Subcutaneous abdominal adipose tissue (tissue), 5 donors: ENCODE results near the gene OR7C1.
"Not testable (repeated sequence)": the region's sequence is repeated elsewhere in the genome, so short reads cannot be mapped to it uniquely, and the experiment has no call there.

Source experiments
- H3K27ac ChIP-seq: one replicate; pipeline ENCODE4 v1.7.0; 2013; ENCODE audit warnings: low read depth, mild to moderate bottlenecking, inconsistent platforms, low read length, moderate library complexity
- H3K27me3 ChIP-seq, 5 donors: one replicate each; pipeline ENCODE4 v1.7.0; 2013; ENCODE audit warnings: low read length in 5 of 5, inconsistent platforms in 1 of 5; ENCODE audit not compliant: control insufficient read depth in 5 of 5, insufficient read depth in 4 of 5
- H3K36me3 ChIP-seq, 5 donors: one replicate each; pipeline ENCODE4 v1.7.0; 2013; ENCODE audit warnings: low read length in 5 of 5; ENCODE audit not compliant: control insufficient read depth in 5 of 5, insufficient read depth in 5 of 5
- H3K4me1 ChIP-seq, 5 donors: one replicate each; pipeline ENCODE4 v1.7.0; 2013; ENCODE audit warnings: low read length in 5 of 5, mild to moderate bottlenecking in 3 of 5, moderate library complexity in 1 of 5; ENCODE audit not compliant: control insufficient read depth in 5 of 5, insufficient read depth in 5 of 5
- H3K4me3 ChIP-seq, 5 donors: one replicate each; pipeline ENCODE4 v1.7.0; 2013; ENCODE audit warnings: low read length in 5 of 5, low read depth in 1 of 5
- H3K9ac ChIP-seq, 5 donors: one replicate each; pipeline ENCODE4 v1.7.0; 2013; ENCODE audit warnings: low read length in 5 of 5, mild to moderate bottlenecking in 4 of 5, moderate library complexity in 3 of 5
- H3K9me3 ChIP-seq, 5 donors: one replicate each; pipeline ENCODE4 v1.7.0; 2013; ENCODE audit warnings: low read length in 5 of 5; ENCODE audit not compliant: control insufficient read depth in 5 of 5
- donor health status: healthy.
- donor health status: healthy.
- donor health status: healthy.
- donor health status: healthy.
- donor health status: healthy.

Gene OR7C1

DNA sequence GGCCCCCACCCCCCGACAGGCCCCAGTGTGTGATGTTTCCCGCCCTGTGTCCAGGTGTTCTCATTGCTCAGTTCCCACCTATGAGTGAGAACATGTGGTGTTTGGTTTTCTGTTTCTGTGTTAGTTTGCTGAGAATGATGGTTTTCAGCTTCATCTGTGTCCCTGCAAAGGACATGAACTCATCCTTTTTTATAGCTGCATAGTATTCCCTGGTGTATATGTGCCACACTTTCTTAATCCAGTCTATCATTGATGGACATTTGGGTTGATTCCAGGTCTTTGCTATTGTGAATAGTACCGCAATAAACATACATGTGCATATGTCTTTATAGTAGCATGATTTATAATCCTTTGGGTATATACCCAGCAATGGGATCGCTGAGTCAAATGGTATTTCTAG, 57.3 kb downstream of the OR7C1 start:
- Histone ChIP-seq H3K27me3 (peaks cover 0 to 11% (median 3%) of the 10 kb centered on the region in 5 donors), H3K4me1 (peaks cover 0 to 14% (median 7%) of the 10 kb centered on the region in 5 donors)
- not testable (repeated sequence) for H3K9me3 ChIP-seq, H3K4me3 ChIP-seq, H3K27ac ChIP-seq, H3K36me3 ChIP-seq, H3K9ac ChIP-seq

DNA sequence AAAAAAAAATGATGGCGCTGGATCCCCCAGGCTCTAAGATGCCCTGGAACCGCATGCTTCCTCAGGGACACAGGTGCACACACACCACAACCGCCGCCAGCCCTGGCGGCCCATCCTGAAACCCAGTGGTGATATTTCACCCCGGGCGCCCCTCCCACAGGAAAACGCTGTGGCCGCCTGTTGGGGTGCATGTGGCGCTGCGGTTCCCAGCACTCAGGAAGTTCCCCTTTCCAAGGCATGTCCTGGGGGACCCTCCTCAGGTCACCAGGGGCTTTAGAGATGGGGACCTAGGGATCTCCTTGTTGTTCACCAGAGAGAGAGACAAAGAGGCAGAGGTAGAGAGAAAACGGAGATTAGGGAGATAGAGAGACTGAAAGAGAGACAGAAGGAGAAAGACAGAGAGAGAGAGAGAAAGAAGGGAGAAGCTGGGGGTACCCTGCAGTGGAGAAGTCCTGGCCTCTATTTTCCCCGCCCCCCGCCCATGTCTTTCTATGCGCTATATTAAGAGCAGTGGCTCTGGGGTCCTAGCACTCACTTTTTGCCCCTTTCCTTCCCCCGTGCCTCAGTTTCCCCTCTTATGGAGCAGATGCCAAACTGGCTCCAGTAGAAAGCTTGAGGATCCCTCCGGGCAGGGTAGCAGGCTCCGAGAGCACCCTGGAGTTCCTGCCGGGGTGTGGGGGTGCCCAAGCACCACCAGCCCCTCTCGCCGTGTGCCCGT, 59.0 kb downstream of the OR7C1 start:
- Histone ChIP-seq H3K36me3 (peaks cover 0 to 3% (median 0%) of the 10 kb centered on the region in 5 donors), H3K27me3 (peaks cover 0 to 17% (median 3%) of the 10 kb centered on the region in 5 donors), H3K27ac (no peak overlapping the region), H3K9ac (peak overlapping the region in 1 of 5 donors; percentile 30), H3K4me1 (peaks cover 0 to 14% (median 7%) of the 10 kb centered on the region in 5 donors), H3K9me3 (no peaks in the 10 kb centered on the region), H3K4me3 (peak overlapping the region in 4 of 5 donors; percentile 17 to 47 (median 39))

DNA sequence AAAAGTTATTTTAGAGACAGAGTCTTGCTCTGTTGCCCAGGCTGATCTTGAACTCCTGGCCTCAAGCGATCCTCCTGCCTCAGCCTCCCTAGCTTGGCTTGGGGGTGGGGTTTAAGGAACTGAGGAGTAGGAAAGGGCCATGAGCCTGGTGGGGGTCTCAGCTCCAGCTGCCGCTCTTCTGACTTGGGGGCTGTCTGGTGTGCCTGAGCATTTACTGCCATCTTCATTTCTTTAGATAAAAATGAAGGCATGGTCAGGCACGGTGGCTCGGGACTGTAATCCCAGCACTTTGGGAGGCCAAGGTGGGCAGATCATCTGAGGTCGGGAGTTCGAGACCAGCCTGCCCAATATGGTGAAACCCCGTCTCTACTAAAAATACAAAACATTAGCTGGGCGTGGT, 59.7 kb downstream of the OR7C1 start:
- not testable (repeated sequence) for H3K9ac ChIP-seq, H3K9me3 ChIP-seq, H3K36me3 ChIP-seq, H3K27ac ChIP-seq
- Histone ChIP-seq H3K27me3 (peaks cover 0 to 18% (median 3%) of the 10 kb centered on the region in 5 donors), H3K4me3 (peak overlapping the region in 1 of 5 donors; percentile 47), H3K4me1 (peaks cover 0 to 14% (median 7%) of the 10 kb centered on the region in 5 donors)

DNA sequence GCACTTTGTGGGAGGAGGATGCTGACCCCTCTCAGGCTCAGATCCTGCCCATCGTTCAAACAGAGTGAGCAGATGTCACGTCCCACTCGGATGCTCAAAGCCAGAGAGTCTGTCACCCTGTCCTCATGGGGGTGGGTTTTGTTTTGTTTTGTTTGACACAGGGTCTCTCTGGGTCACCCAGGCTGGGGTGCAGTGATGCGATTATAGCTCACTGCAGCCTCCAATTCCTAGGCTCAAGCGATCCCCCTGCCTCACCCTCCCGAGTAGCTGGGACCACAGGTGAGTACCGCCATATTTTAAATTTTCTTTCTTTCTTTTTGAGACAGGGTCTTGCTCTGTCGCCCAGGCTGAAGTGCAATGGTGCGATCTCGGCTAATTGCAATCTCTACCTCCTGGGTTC, 60.6 kb downstream of the OR7C1 start:
- peaks cover 0 to 14% (median 7%) of the 10 kb centered on the region in 5 donors for H3K4me1 ChIP-seq

DNA sequence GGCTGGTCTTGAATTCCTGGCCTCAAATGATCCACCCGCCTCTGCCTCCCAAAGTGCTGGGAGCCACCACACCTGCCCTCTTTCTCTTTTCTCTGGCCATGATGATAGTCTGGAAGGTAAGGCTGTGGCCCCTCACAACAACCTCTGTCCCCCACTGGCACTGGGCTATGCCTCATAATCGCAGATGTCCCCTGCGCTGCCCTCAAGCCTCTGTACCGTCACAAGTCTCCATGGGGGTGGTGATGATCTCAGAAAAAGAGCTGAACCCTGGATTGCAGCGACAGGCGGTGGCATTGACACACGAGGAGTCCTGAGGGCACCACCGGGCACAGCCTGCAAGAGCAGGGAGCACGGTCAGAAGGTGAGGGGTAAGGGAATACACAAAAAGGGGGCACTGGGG, 61.3 kb downstream of the OR7C1 start:
- not testable (repeated sequence) for H3K27ac ChIP-seq, H3K4me3 ChIP-seq, H3K9ac ChIP-seq, H3K9me3 ChIP-seq, H3K36me3 ChIP-seq
- Histone ChIP-seq H3K4me1 (peaks cover 0 to 14% (median 7%) of the 10 kb centered on the region in 5 donors), H3K27me3 (peaks cover 0 to 18% (median 3%) of the 10 kb centered on the region in 5 donors)

More for the DNA sequence above, 60.6 kb downstream of the OR7C1 start:
- H3K9ac ChIP-seq = no peak overlapping the region
- peaks cover 0 to 18% (median 3%) of the 10 kb centered on the region in 5 donors for H3K27me3 ChIP-seq
- no peak overlapping the region for H3K27ac ChIP-seq
- H3K9me3 ChIP-seq = no peaks in the 10 kb centered on the region
- peaks cover 0 to 3% (median 0%) of the 10 kb centered on the region in 5 donors for H3K36me3 ChIP-seq
- H3K4me3 ChIP-seq = no peak overlapping the region

DNA sequence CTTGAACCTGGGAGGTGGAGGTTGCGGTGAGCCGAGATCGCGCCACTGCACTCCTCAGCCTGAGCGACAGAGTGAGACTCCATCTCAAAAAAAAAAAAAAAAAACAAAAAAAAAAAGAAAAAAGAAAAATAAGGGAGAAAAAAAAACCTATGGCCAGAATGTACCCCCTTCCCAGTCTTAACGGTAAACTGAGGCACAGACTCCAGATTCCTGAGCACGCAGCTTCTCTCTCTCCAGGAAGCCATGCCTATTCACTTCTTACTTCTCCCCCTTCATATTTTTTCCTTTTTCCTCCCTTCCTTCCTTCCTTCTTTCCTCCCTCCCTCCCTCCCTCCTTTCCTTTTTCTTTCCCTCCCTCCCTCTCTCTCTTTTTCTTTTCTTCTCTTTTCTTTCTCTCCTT, 62.0 kb downstream of the OR7C1 start:
- Histone ChIP-seq H3K4me3 (no peak overlapping the region), H3K9ac (no peak overlapping the region), H3K27me3 (peaks cover 0 to 21% (median 0%) of the 10 kb centered on the region in 5 donors), H3K36me3 (peaks cover 0 to 3% (median 0%) of the 10 kb centered on the region in 5 donors), H3K9me3 (no peaks in the 10 kb centered on the region), H3K4me1 (peaks cover 0 to 14% (median 7%) of the 10 kb centered on the region in 5 donors), H3K27ac (no peak overlapping the region)

DNA sequence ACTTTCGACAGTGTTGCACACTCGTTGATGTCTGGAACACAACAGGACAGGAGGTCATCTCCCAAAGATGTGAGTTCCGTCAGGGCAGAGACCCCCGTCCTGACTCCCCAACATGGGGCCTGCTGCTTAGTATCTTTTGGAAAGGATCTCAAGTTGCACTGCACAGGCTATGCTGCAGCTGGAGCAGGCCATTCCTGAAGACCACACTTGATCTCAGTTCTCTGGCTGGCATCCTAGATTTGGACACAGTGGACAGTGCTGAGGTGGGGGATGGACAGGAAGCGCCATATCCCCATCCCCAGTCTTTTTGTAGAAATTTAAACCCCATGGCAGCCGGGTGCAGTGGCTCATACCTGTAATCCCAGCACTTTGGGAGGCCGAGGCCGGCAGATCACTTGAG, 62.5 kb downstream of the OR7C1 start:
- Histone ChIP-seq H3K27me3 (peaks cover 0 to 24% (median 0%) of the 10 kb centered on the region in 5 donors), H3K36me3 (peaks cover 0 to 3% (median 0%) of the 10 kb centered on the region in 5 donors), H3K4me3 (no peak overlapping the region), H3K9ac (no peak overlapping the region), H3K9me3 (no peaks in the 10 kb centered on the region), H3K4me1 (peaks cover 0 to 14% (median 7%) of the 10 kb centered on the region in 5 donors), H3K27ac (no peak overlapping the region)

DNA sequence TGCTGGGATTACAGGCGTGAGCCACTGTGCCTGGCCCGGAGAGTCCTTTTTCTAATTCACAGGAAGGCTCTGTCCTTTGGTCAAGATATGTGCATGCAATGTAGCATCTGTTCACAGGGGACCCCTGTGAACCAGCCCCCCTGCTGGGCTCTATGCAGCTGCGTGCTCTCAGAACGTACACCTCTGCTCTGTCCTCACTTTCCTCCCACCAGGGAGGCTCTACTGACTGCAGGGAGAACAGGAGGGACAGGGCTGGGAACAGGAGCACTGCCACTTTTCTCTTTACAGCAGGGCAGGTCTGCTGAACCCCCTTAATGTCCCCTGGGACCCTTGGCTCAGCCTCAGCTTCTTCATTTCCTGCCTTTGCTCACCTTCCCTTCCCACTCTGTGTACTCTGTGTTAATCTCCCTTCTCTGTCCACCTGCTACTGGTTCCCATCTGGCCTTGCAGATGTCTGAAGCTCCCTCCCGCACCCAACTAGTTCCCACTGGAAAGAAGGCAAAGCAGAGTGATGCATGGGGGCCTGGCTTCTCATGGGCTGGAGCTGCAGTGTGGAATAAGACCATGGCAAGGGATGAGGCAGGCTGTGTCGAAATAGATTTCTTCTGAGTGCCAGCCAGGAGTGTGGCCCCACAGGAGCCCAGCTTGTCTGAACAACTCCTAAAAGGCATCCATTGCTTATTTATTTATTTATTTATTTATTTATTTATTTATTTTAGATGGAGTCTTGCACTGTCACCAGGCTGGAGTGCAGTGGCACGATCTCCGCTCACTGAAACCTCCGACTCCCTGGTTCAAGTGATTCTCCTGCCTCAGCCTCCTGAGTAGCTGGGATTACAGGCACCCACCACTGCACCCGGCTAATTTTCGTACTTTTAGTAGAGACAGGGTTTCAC, 63.8 kb downstream of the OR7C1 start:
- Histone ChIP-seq H3K27ac (no peak overlapping the region), H3K4me3 (no peak overlapping the region), H3K27me3 (peaks cover 0 to 17% (median 0%) of the 10 kb centered on the region in 5 donors), H3K4me1 (peaks cover 0 to 5% (median 2%) of the 10 kb centered on the region in 5 donors), H3K9ac (no peak overlapping the region), H3K36me3 (peaks cover 0 to 3% (median 0%) of the 10 kb centered on the region in 5 donors), H3K9me3 (no peaks in the 10 kb centered on the region)

DNA sequence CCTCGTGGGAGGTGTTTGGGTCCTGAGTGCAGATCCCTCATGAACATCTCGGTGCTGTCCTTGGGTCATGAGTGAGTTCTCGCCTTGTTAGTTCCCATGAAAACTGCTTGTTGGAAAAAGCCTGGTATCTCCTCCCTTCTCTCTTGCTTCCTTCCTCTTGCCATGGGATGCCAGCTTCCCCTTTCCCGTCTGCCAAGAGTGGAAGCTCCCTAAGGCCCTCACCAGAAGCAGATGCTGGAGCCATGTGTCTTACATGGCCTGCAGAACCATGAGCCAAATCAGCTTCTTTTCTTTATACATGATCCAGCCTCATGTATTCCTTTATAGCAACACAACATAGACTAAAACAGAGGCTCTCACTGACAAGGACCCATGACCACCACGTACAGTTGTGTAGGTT, 64.8 kb downstream of the OR7C1 start:
- H3K9ac ChIP-seq = no peak overlapping the region
- peaks cover 0 to 3% (median 0%) of the 10 kb centered on the region in 5 donors for H3K36me3 ChIP-seq
- no peak overlapping the region for H3K4me3 ChIP-seq
- no peaks in the 10 kb centered on the region for H3K4me1 ChIP-seq
- H3K9me3 ChIP-seq = peaks cover 0 to under 1% (median 0%) of the 10 kb centered on the region in 5 donors
- H3K27me3 ChIP-seq = peaks cover 0 to 13% (median 0%) of the 10 kb centered on the region in 5 donors
- no peak overlapping the region for H3K27ac ChIP-seq
